Hematopoietic multipotent progenitor cell treated with erythropoietin and hydrocortisone succinate and interleukin-3 and kit ligand, for 4 days (in vitro differentiated cells): ENCODE measurements around the gene RBKS.

Experiments
- DNase-seq: peaks from one replicate; pipeline ENCODE4 v3.0.0-alpha.2; 2015

The RBKS gene

DNA sequence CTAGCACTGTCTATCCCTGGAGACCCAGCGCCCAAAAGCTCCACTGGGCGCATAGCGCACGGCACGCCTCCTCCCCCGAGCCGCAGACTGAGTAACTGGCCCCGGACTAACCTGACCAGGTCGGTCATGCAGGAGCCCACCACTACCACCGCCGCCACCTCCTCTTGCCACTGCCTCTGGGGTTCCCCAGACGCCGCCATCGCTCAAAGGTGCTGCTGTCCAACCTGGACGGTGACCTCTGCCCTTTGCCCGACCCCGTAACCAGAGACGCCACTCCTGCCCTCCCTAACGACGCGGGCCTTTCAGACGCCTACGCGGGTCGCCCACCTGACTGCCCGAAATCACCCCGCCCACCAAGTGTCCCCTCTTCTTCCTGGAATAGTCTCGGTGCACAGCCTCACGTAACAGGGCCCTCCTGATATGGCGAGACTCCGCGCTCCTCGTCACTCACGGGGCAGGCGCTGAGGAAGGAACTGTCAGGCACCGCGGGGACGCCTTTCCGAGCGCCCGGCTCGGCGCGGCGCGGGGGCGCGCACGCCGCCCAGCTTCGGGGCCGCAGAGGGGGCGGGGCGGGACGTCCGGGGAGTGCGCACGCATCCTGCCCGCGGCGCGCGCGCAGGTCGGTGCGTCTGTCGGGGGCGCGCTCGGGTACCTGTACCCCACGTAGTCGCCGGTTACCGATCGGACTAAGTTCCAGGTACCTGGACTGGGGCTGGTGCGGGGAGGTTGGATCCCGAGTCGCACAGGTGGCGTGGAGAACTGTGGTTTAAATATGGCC, at the start of gene RBKS, which contains the start of gene BABAM2:
TSS of gene RBKS (minus strand) at position 242 of the 778 bp plus-strand sequence. CDS start at position 200, 42 bp downstream.
TSS of gene BABAM2 (plus strand) at position 584 of the 778 bp plus-strand sequence. CDS start 3,828 bp downstream, outside the sequence.
- DNase-seq: peak; percentile 93

DNA sequence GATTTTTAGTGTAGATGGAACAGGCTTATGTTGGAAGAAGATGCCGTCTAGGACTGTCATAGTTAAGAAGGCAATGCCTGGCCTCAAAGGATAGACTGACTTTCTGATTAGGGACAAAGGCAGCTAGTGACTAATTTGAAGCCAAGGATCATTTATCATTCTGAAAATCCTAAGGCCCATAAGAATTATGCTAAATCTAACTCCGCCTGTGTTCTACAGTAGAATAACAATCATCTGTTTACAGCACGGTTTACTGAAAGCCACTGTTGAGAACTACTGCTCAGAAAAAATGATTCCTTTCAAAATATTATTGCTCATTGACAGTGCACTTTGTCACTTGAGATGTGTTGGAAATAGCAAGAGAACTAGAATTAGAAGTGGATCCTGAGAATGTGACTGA, 44.8 kb upstream of the RBKS start:
- no peak for DNase-seq

DNA sequence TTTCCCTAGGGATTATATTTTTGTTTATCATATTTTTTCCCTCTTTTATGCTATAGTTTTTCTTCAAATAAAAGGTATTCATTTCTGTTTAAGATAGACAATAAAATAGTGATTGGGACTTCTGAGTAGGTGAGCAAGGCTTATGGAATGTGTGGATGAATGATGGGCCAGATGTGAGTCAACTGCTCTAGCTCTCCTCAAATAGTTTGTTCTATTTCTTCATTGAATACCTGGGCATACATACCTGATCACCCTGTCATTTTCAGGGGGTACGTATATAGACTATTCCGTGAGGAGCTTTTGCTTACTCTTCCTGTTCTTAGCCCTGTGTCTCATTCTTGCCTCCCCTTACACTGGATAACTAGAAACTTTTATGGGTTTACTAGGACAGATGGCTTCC, 42.2 kb upstream of the RBKS start:
- no peak for DNase-seq

DNA sequence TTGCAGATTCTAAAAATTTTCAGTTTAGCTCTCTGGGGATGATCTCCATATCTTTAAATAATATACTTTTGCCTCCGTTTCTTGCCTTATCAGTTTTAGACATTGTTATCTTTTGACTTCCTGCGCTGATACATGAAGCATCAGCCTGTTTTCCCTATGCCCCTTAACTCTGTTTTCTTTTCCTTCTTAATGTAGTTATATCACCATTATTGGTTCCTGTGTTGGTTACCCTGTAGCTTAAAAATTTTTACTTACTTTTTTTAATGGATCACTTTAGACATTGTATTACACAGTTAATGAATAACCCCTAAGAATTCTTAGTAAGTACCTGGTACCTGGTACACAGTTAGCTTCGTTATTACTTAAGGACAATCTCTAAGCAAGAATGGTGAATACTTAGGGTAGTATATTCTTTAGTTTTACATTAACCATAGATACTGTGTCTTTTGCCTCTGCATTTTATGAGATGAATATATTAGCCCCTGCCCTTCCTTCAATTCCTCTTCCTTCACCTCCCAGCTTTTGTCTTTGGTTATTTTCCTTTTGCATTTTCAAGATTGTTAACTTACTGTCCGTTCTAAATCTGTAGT, 41.3 kb upstream of the RBKS start:
- no peak for DNase-seq

DNA sequence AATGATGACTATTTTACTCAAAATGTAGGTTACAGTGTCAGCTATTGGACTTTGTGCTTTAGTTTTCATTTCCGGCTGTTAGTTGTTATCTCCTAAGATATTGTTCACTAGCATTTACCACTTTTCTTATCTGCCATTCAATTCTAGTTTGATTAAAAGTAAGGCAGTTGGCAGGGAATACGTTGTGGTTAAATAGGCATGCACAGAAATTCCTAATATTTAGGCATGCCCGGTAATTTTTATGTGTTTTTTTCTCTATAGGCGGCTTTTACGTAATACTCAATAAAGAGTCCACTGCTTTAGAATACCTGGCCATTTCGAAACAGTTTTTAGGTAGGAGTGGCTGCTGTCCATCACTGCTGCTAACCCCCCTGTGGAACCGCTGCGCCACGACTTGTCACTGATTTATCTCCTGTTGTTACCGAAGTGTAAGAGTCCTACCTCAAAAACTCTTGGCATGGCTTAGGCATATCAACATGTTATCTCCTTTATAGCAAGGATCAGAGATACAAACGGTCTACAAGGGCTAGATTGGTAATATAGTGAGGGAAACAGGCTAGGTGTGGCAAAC, 39.8 kb upstream of the RBKS start:
- peak; percentile 78 for DNase-seq

DNA sequence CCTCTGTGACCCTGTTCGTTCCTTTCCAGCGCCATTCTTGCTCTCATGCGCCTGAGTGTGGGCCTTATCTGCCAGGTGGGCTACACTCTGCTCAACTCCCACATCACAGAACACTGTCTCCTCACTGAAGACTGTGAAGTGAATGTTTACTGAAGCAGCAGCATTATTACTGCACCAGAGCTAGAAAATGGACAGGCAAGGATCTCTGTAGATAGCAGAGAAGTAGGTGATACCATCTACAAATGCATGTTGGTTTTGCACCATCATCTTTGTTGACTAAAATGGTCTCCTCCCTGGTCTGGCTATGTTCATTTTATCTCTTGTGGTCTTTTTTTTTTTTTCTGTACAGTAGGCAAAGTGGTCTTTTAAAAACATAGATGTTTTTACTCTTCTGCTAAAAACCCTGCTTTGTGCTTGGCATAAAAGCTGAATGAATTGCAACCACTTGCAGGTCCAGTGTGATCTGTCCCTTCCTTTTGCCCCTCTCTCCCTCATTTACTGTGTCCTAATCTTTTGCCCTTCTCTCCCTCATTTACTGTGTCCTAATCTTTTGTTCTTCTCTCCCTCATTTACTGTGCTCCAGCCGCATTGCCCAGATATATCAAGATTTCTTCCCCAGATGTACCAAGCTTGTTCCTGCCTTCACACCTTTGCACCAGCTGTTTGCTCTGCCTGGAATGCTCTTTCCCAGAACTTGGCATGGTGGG, 35.7 kb upstream of the RBKS start:
- peak; percentile 83 for DNase-seq

DNA sequence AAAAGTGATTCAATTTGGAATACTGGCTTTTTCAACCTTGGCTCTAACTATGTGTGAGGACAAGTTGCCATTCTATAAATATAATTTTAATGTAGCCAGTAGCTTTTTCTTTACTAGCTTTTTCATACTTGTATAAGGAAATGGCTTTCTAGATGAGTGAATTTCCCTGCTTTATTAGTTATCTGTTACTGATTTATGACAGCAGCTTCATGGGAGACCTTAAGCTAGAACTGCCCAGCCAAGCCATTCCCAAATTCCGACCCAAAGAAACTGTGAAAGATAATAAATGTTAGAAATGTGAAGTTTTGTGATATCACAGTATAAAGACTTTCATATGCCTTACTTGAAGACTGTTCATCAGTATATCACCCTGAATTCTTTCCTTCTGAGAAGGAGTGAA, 32.7 kb upstream of the RBKS start:
- DNase-seq: no peak

DNA sequence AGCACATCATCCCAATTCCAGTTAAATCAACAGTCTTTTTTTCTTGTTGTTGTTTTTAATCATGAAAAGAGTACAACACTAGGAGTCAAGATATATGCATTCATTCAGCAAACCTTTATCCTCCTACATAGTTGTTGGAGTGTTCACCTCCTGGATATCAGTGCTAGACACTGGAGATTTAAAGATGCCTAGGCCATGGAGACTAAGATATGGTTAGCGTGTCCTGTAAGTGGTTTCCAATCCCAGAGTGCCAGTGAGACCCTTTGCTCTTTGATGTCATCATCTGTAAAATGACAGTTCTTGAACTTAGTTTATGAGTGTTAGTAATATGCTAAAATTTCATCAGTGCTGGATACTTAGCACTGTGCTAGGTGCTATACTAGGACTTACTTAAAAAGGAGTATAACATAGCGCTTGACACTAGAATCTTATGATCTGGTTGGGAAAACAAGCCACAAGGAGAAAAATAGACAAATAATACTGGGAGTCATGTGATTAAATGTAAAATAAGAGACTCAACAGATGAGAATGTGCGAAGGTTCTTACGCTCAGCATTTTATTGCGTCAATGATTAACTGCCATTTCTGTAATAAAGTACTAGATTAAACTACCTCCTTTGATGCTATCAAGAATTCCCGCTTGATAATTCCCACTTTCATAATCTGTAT, 31.8 kb upstream of the RBKS start:
- DNase-seq: no peak

DNA sequence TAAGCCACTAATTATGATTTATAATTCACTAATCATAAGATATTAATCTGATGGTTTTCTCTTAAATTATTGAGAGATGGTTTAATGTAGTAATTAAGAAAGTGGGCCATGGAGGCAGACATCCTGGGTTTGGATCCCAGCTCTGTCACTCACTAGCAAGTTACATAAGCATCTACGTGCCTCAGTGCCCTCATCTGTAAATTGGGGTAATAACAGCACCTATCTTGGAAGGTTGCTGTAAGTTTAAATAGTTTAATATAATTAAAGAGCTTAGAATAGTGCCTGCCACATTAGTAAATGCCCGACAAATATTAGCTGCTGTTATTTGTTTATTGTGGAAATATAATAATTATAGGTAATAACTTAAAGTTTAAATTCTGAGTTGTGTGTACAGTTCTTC, 31.2 kb upstream of the RBKS start:
- no peak for DNase-seq

DNA sequence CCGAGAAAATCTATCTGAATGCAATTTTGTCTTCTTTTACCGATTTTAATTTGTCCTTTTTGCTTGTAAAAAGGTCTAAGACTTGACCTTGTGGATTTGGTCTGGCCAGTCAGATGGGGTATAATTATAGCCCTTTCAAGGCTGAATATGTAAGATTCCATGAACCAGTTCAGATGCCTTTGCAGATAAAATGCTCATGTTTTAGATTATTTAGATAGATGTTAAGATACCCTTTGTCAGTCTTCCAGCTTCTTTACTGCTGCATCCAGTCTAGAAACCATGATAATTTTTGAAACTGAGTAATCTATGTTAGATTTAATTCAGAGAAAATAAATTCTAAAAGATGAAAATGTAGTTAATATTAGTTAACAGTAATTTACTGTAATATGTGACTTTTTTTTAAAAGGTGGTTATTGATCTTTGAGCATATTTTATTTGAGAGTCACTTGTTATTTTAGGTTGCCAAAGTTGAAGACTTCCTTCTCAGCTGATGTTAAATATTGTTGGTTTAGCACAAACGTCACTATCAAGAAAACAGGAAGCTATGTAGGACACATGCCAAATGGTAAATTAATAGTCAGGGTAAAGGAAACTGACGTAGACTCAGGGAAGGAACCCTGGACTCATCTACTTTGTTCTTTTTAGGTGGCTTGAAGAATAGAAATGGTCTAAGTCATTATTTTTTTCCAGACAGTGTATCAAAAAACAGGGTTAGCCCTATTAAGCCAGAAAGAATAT, 30.1 kb upstream of the RBKS start:
- DNase-seq: peak; percentile 81

DNA sequence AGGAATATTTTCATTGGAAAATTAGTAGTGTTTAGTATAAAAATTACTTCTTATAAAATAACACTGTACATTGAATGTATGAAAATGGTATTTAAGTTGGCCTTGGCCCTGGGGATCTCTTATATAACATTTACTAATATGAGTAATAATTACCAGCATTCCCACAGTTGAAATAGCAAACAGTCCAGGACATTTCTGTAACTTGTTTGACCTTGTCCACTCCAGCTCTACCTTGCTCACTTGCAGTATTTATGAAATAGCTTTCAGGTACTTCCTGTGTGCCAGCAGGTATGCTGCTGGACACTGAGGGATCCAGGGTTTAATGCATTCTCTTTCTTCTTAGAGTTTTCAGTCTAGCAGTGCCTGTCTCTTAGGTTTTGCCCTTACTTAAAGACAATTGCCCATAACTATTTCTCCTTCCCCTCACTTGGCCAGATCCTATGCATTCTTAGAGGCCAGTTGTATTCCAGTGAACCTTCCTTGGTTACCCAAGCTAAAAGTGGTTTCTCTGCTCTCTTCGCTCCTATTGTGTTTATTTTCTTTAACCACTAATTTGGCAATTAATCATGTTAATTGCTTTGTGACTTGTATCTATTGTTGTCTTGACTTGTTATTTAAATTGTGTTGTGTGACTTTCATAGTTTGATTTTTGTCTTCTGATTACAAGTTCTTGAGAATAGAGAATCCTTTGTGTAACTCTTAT, 26.3 kb upstream of the RBKS start:
- DNase-seq: no peak

DNA sequence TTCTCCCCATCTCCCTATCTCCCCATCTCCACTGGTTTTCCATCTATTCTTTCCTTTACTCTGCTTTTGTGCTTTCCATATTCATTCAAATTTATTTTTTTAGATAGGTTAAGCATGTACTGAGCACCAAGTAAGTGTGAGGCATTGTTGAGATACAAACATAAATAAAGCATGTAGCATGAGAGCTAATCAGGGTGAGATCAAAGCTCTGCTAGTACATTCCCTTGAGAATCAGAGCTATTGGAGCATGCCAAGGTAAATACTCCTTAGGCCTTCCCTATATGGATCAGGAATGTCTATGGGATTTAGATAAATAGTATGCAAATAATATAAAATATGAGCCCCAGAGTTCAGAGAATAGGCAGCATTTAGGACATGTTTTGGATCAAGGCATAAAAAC, 25.7 kb upstream of the RBKS start:
- no peak for DNase-seq

DNA sequence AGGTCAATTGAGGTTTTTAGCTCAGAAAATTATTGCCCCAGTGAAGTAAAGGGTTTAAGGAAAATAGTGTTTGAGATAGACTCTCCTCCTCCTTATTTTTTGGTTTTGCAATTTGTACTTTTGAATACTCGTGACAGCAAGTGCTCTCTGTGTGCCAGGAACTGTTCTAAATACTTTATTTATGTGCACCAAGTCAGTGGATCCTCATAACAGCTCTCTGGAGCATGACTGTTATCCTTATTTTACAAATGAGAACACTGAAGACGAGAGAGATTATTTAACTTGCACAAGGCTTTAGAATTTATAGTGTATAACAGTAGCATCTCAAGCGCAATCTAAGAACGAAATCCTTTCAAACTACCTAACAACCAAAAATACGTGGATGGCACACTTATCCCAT, 25.0 kb upstream of the RBKS start:
- DNase-seq: no peak

DNA sequence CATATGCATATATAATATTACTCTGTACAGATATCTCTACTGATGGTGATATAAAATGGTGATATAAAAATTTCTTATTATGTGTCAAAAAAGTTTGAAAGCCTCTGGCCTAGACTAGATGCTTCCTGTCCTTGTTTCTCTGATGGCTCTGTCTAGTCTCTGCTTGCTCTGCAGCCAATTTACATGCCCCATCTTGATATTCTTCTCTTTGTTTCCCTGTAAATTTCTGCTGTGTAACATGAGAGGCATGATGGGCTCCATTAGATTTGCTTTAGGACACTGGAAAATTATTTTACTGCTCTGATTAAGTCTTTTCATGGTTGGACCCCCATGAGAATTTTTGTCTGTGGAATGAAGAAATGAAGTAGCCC, 24.6 kb upstream of the RBKS start:
- DNase-seq: no peak

DNA sequence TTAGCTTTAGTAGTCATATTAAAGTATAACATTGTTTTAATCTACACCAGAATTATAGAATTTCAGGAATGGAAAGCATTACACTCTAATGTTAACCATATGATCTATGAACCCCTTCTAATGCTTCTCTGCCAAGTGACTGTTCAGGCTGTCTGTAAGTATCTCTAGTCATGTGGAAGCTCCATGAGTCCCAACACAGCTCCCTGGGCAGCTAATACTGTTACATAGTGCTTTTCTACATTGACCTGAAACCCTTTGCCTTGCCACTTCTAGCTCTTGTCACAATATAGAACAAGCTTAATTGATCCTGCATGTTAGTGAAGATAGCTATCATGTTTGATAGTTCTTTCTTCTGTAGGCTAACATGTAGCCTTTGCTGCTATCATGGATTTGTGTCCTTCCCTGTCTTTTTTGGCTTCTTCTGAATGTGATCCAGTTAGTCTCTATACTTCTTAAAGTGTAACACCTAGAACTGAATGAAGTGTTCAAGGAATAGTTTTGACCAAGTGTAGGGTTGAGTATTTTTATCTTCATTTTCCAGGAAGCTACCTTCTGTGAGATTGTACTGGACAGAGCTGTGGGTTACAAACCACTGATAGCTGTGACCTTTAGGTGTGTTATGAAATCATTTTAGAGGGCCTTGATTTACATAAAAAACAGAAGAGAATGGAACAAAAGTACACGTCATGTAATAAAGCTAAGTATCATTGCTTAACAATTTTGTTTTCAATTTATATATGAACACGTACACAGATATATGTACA, 24.0 kb upstream of the RBKS start:
- DNase-seq: peak; percentile 49

DNA sequence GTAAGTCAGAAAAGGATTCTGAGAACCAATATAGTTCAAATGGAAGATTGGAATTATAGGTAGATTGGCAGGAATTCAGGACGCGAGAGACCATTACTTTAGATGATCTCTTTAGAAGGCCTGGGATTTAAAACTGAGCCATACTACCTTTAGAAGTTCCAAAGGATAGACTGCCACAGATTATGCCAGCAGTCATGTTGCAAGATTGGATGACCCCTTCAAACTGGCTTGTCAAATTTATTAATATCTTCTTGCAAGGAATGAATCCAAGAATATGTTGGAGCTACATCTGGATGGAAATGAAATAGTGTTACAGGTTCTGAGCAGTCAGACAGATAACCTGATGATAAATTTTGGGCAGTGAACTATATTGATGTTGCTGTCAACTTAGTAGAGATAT, 22.3 kb upstream of the RBKS start:
- DNase-seq: no peak

DNA sequence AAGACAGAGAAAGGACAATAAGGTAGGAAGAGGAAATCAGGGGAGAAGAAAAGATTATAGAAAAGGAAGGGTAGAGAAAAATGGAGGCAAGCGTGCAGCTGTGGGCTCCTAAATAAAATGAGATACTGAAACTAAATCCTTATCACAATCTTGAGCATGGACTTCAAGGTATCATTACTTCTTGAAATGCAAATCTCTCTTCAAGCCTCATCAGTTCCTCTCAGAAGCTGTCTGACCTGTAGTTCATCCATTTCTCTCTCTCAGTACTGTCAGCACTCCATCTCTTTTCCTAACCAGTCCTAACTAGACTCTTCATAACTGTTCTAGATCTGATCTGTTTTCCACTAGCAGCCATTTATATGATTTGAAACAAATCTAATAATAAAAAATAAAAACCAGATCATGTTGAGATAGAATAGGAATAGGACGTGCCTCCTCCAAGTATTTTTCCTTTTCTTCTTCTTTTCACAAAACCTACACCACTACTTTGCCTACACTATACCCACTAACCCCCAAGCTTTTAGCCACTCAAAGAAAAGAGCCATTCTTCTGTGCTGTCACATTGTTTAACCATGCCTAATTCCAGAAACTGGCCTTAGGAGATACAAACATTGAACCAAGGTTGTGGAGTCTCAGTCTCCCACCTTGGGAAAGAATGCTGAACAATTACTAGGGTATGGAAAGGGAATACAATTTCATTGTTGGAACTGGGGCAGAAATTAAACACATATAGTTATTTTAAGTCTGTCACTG, 21.4 kb upstream of the RBKS start:
- DNase-seq: no peak

DNA sequence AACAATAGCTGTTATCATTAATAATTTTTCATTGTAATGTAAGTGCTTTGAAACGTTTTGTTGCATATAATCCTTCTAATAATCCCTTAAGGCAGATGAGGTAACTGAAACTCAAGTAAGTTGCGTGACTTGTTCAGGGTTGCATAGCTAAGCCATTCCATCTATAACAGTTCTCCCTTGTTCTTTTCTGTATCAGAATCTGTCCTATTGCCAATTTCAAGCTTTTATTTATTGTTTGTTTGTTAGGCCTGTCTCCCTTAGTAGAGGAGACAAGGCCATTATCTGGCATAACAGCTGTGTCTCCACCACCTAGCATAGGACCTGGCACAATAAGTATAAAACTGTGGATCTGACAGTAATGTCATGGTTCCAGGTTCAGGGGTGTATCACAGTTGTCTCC, 19.7 kb upstream of the RBKS start:
- DNase-seq: no peak

DNA sequence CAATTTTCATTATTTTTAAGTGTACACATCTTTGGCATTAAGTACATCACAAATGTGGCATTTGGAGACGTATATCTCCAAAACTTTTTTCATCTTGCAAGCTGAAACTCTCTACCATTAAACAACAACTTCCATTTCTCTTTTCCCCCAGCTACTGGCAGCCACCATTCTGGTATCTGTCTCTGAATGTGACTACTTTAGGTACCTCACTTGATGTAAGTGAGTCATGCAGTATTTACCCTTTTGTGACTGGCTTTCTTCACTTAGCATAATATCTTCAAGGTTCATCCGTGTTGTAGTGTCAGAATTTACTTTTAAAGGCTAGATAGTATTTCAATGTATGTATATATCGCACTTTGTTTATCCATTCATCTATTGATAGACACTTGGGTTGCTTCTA, 17.4 kb upstream of the RBKS start:
- no peak for DNase-seq

DNA sequence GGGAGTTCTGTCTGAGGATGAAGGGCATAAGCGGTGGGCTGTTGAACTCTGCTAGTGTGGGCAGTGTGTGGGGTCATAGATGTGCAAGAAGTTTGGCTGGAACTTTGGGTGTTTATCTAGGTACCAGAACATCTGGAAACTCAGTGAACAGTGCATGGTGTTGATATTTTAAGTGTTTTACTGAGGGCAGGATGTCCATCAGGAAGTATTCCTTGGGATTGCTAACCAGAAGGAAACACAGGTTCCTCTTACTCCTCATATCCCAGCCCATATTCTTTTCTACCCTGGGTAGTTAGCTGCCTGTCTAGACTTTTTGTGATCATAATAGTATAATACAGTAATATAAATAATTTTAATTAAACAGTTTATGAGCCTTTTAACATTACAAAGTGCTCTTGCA, 15.9 kb upstream of the RBKS start:
- DNase-seq: no peak

DNA sequence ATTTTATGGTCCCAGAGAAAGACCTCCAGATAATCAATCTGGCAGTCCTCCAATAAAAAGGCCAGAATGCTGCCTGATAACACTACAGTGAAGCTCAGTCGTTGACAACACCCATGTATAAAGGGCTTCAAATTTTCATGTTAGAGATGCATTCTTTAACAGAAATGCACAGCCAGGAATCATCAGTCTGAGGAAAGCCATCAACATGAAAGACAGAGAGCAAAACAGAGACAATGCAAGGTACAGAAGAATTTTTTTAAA, 14.1 kb upstream of the RBKS start:
- DNase-seq: peak; percentile 64
